Mammary epithelial cell (primary cell): ENCODE measurements around the gene NCAM1.

ENCODE experiments used
- CTCF ChIP-seq, 2 donors: IDR thresholded peaks in 1 of 2; conservative IDR thresholded peaks in 1 of 2; 2 replicates each; pipeline ENCODE4 v1.5.1; 2011 to 2012; ENCODE audit warnings: inconsistent platforms in 2 of 2, low read length in 2 of 2, mild to moderate bottlenecking in 2 of 2, control low read depth in 1 of 2, low read depth in 1 of 2; ENCODE audit not compliant: insufficient read depth in 1 of 2; ENCODE audit errors: extremely low read depth in 1 of 2
- EZH2 ChIP-seq: IDR thresholded peaks from 2 replicates; pipeline ENCODE4 v1.6.1; 2012; ENCODE audit warnings: low read length, inconsistent platforms, borderline replicate concordance

GRCh38 chr11:113293936-113294335 is 332.7 kb downstream of the NCAM1 start:
- TF ChIP-seq CTCF (conservative IDR thresholded peaks at IDR 0.05 in 1 of 2, IDR thresholded peaks at IDR 0.05 in 1 of 2; ENCODE audit: extremely low read depth in 1 of 2, insufficient read depth in 1 of 2, low read depth in 1 of 2, low read length in 2 of 2) = no peak
- no peak for TF ChIP-seq EZH2
